Measurements from ENCODE around the gene FOXD4L1.
"Not testable (repeated sequence)": the region's sequence is repeated elsewhere in the genome, so short reads cannot be mapped to it uniquely, and the experiment has no call there.

The FOXD4L1 gene

DNA sequence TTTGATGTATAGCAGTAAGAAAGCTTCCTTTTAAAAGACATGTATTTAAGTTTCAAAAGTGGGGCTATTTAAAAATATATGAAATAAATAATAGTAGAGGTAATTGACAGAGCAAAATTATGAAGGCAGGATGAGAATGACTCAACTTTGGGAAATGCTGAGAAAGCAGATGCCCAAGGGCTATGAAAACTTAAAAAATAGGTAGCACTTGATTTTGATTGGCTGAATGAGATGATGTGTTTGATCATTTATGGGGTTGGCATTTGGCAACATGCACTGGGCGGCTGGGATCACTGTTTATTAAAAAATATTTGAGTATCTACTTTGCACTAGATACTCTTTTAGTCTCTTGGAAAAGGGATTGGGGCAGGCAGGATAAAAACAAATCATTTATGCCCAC lies 26.5 kb downstream of the FOXD4L1 start:
- DNase-seq (ENCODE audit: low spot score): not testable (repeated sequence)

DNA sequence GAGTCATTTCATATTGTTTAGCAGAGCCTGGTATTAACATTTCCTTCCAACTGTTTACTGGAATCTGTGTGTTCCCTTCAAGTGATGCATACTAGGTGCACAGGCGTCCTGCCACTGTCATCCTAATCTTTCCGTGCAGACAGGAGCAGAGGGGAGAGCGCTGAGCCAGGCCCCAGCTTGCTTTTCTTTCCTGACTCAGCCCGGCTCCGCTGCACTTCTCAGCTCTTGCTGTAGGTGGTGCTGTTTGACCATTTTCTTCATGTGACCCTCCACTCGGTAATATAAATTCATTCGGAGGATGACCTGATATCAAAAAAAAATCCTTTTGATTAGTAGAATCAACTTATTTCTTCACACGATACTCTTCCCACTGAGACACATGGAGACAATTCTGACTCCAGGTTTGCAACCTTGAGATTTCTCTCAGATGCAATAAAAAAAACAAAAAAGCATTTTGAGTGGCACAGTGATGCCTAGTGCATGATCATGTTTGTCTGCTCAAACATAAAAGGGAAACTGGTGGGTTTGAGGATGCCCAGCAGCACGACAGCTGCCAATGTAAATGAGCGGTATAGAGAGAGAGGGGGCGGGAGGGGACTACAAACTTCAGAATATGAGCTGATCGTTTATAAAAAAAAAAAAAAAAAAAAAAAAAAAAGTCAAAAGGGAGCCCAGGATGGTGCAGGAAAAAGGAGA lies 29.0 kb downstream of the FOXD4L1 start:
- not testable (repeated sequence) for DNase-seq (ENCODE audit: low spot score)

DNA sequence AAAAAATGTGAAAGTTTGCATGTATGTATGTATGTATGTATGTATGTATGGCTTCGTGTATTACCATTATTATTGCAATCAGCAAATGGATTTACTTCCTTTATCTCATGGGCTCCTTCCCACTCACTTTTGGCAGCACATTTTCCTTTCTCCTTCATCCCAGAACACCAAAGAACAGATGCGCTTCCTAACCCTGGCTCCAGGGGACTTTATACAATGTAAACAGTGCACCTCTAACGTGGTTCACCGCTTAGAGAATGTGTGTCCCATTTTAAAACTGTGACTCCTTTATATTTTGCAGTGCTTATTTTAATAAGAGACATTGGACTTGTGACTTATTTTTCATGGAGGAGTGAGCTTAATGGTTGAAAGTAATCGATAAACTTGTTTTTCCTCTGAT lies 29.7 kb downstream of the FOXD4L1 start:
- not testable (repeated sequence) for DNase-seq (ENCODE audit: low spot score)

DNA sequence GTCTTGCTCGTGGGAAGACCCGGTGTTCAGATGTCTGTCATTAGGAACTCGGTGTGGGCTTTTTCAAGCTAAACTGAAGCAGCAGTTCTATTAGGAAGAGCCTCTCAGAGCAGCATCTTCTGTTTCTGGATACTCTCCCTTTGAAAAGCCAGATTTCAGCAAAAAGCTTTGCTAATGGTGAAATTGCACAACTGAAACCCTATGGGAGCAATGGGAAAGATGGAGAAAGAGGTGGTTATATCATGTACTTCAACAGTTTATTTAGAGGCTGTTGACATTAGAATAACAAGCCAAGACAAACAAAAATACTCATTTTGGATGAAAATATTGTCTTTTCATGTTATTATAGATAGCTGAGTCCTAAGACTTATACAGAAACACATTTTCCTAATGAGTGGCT lies 30.4 kb downstream of the FOXD4L1 start:
- not testable (repeated sequence) for DNase-seq (ENCODE audit: low spot score)

DNA sequence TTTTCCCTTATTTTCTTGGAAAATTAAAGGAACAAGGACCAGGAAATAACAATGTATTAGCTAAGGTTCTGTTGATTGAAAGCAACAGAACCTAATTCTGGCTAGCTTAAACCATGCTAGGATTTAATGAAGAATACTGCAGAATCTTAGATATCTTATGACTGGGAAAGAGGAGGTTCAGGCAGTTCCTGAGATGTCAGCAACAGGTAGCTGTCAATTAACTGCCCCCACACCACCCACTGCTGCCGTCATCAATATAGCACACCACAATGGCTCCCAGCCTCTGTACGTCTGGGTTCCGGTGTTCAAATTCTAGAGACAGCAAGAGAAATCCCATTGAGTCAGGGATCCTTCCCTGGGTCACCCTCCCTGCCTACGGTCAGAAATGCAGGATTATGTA lies 34.5 kb downstream of the FOXD4L1 start:
- not testable (repeated sequence) for DNase-seq (ENCODE audit: low spot score)

DNA sequence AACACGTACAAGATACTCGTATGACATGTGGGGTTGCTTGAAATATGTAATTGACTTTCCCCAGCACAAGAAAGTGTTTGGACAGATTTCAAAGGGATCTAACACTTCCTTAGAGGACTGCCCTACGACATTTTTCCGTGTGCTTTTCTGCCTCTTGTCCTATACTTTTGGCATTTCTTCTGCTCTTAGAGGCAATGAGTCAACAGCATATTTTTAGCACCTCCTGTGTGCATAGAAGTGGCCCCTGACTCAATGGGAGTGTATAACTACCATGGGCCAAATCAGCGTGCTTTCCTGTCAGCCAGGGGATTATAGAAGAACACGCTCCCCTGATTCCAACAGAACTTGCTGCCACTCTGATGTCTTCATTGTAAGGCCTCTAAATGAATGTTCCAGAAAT lies 38.1 kb downstream of the FOXD4L1 start:
- not testable (repeated sequence) for DNase-seq (ENCODE audit: low spot score)

DNA sequence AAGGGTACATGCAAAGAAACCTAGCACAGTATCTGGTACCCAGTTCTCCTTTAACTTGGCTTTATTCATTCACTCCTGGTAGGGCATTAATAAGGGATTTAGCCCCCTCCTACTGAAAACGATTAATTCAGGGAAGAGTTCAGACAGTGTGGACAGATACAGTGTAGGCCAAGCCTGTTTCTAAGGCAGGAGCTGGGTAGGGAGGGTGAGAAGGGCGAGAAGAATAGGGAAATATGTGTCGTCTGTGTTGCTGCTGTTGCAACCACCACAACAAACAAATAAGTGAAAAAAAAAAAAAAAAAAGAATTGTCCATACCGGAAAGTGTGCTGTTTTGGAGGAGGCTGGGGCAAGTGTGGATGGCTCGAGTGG lies 42.4 kb downstream of the FOXD4L1 start:
- not testable (repeated sequence) for DNase-seq (ENCODE audit: low spot score)

DNA sequence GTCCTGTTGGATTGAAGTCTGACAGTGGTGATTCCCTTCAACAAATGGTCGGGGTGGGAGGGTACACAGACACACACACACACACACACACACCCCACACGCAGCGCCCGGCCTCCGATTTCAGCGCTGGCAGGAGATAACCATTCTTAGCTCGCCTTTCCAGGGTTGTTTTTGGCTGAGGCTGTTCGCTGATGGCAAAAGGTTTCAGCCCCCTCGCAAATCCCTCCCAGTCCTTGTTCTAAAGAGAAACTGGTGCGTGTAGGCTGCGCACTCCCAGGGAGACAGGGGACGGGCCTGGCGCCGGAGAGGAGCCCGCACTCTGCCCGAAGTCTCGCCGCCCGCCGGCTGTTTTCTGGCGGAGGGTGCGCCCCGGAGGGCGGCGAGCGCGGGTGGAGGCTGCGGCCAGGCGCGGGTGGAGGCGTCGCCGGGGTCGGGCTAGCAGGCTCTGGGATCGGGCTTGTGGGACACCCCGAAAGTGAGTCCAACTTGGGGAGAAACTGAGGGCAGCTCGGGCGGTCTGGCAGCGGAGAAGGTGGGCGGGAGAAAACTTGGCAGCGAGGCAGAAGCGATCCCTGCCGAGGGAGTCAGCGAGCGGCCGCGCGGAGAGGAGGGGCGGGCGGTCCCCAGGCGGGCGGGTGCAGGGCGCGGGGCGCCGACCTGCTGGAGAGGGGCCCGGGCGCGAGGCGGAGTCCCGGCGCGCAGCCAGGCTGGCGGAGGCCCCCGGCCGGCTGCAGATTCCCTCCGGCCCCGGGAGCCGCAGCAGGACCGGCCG lies 42.9 kb downstream of the FOXD4L1 start:
- peak; percentile 13 for DNase-seq (ENCODE audit: low spot score)

DNA sequence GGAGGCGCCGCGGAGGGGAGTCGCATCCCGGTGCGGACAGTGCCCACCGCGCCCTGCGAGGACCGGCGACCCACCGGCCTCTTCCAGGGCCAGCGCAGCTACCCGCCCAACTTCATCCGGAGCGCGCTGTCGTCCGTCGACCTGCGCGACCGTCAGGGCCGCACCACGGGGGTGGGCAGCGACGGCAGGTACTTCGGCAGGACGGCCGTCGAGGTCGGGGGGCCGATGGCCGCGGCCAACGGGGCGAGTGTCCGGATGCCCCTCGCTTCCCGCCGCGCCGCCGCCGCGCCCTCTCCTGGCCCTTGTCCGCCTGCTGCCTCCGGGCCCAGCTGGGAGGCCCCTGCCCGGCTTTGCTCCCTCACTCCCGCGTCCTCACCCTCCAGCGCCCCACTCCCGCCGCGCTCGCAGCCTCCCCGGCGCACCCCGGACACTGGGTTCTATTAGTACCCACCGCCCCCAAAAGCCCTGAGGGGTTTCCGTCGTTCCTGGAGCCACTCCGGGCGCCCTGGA lies 43.6 kb downstream of the FOXD4L1 start:
- not testable (repeated sequence) for DNase-seq (ENCODE audit: low spot score)

DNA sequence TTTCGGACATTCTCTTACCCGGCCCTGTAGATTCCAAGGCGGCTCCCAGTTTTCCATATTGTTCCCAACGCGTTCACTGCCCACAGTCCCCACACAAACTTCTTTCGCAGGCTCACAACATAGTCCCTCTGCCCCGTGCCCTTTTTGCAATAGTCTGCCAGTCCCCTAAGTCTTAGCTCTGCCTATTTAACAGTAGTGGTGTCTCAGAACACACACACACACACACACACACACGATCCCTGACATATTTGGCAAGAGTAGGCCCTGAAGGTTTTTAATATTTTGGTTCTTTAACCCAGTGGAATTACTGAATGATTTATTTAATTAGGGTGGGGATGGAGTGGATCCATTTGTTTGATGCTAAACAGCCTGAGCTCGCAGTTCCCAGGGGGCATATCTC lies 44.1 kb downstream of the FOXD4L1 start:
- DNase-seq (ENCODE audit: low spot score): not testable (repeated sequence)

Data from iPS-NIHi11 (cell line).